HepG2 (cell line): ENCODE measurements around the gene RBM5. TPM values are rescaled to one million over a fixed set of nuclear protein-coding genes. Genes with fewer than 3 reads are reported as not detected.

ENCODE experiments used
- ESRRA ChIP-seq: sonication (generic); formaldehyde crosslinking; IDR thresholded peaks from 2 replicates; pipeline ENCODE4 v1.5.1; 2020; ENCODE audit warnings: mild to moderate bottlenecking, low read depth, missing genetic modification reagents
- FOSL2 ChIP-seq: sonication (generic); formaldehyde crosslinking; IDR thresholded peaks from 2 replicates; pipeline ENCODE4 v1.4.0; 2020; ENCODE audit warnings: missing genetic modification reagents
- LRRFIP1 ChIP-seq: sonication (generic); formaldehyde crosslinking; conservative IDR thresholded peaks from 2 replicates; pipeline ENCODE4 v1.4.0; 2020; ENCODE audit warnings: missing genetic modification reagents
- NBN ChIP-seq: fragments of 450-650 bp; conservative IDR thresholded peaks from 2 replicates; pipeline ENCODE4 v1.6.1; 2017
- POGZ ChIP-seq: sonication (generic); formaldehyde crosslinking; IDR thresholded peaks from 2 replicates; pipeline ENCODE4 v1.4.0; 2020; ENCODE audit warnings: mild to moderate bottlenecking, missing genetic modification reagents
- POLR2AphosphoS5 ChIP-seq: IDR thresholded peaks from 2 replicates; pipeline ENCODE4 v1.6.1; 2012; ENCODE audit warnings: low read depth, low read length
- RFX5 ChIP-seq: IDR thresholded peaks from 2 replicates; pipeline ENCODE4 v1.6.1; 2011; ENCODE audit warnings: low read depth, low read length, improper control_type of control experiment
- SETDB1 ChIP-seq: sonication (generic); formaldehyde crosslinking; IDR thresholded peaks from 2 replicates; pipeline ENCODE4 v1.5.1; 2020; ENCODE audit warnings: missing genetic modification reagents, mild to moderate bottlenecking, borderline replicate concordance
- SMARCE1 ChIP-seq: fragments of 450-650 bp; IDR thresholded peaks from 2 replicates; pipeline ENCODE4 v1.6.1; 2017; ENCODE audit warnings: borderline replicate concordance
- SMYD3 ChIP-seq: sonication (generic); formaldehyde crosslinking; IDR thresholded peaks from 2 replicates; pipeline ENCODE4 v1.8.1; 2023; ENCODE audit warnings: mild to moderate bottlenecking, missing genetic modification reagents
- TGIF2 ChIP-seq: IDR thresholded peaks from 2 replicates; pipeline ENCODE4 v1.6.1; 2016; ENCODE audit warnings: control low read depth, missing compliant biosample characterization
- YEATS2 ChIP-seq: sonication (generic); formaldehyde crosslinking; IDR thresholded peaks from 2 replicates; pipeline ENCODE4 v1.4.0; 2020; ENCODE audit warnings: missing genetic modification reagents, borderline replicate concordance
- ZNF30 ChIP-seq: sonication (generic); formaldehyde crosslinking; IDR thresholded peaks from 2 replicates; pipeline ENCODE4 v1.5.0; 2020; ENCODE audit warnings: mild to moderate bottlenecking, missing genetic modification reagents
- ZNF556 ChIP-seq: sonication (generic); formaldehyde crosslinking; IDR thresholded peaks from 2 replicates; pipeline ENCODE4 v1.4.0; 2020; ENCODE audit warnings: mild to moderate bottlenecking, missing genetic modification reagents, borderline replicate concordance
- ZNF709 ChIP-seq: sonication (generic); formaldehyde crosslinking; IDR thresholded peaks from 2 replicates; pipeline ENCODE4 v1.5.0; 2020; ENCODE audit warnings: mild to moderate bottlenecking, missing genetic modification reagents
- ZNF777 ChIP-seq: sonication (generic); formaldehyde crosslinking; IDR thresholded peaks from 2 replicates; pipeline ENCODE4 v1.4.0; 2020; ENCODE audit warnings: missing genetic modification reagents
- ZSCAN30 ChIP-seq: sonication (generic); formaldehyde crosslinking; IDR thresholded peaks from 2 replicates; pipeline ENCODE4 v1.5.0; 2020; ENCODE audit warnings: mild to moderate bottlenecking, missing genetic modification reagents
- polyA plus RNA-seq, 8 experiments: library from polyadenylated mRNA; depleted of rRNA in 3 of 8; stranded (reverse) in 7 of 8; unstranded in 1 of 8; fragments of >200 nt; fragmentation: Illumina TruSeq in 4 of 8; extraction: Trizol in 4 of 8; gene quantifications; 2 replicates each; pipeline versions ENCODE4 v1.2.1 to v1.2.3, GENCODE V29; 2011 to 2016; ENCODE audit warnings: low read depth in 4 of 8, missing spikeins in 1 of 8, mixed read lengths in 1 of 8; ENCODE audit not compliant: insufficient read depth in 1 of 8
- total RNA-seq, 5 experiments: library from RNA; depleted of rRNA; stranded (reverse); fragments of >200 nt; fragmentation: Illumina TruSeq; extraction: Trizol; gene quantifications; 2 replicates each; pipeline ENCODE4 v1.2.3, GENCODE V29; 2016; ENCODE audit warnings: low read depth in 1 of 5
- TF ChIP-seq, protein P1 (sequence below): sonication (generic); formaldehyde crosslinking; IDR thresholded peaks from 2 replicates; pipeline ENCODE4 v1.4.0; 2020; ENCODE audit warnings: missing genetic modification reagents
- TF ChIP-seq, protein P2 (sequence below): sonication (generic); formaldehyde crosslinking; conservative IDR thresholded peaks from 2 replicates; pipeline ENCODE4 v1.4.0; 2020; ENCODE audit warnings: mild to moderate bottlenecking, missing genetic modification reagents, moderate library complexity
- TF ChIP-seq, protein P3 (sequence below): sonication (generic); formaldehyde crosslinking; IDR thresholded peaks from 2 replicates; pipeline ENCODE4 v1.4.0; 2020; ENCODE audit warnings: missing genetic modification reagents

Gene RBM5
- total and polyA plus RNA-seq, 2 of the 13 experiments (the other 11 are each of a cell fraction or from before 2014, with no cell fraction given) = 106 to 204 TPM

- TF ChIP-seq LRRFIP1 (CRISPR knock-in tag) (no peak), POLR2AphosphoS5 (peak; percentile 84), YEATS2 (CRISPR knock-in tag) (peak; percentile 63; the same call in 1 of the 2 replicates), ZNF709 (CRISPR knock-in tag) (no peak), SMARCE1 (no peak), SMYD3 (CRISPR knock-in tag) (no peak), ZNF30 (CRISPR knock-in tag) (no peak; the same call in 1 of the 2 replicates), TGIF2 (CRISPR knock-in tag) (peak; percentile 64), ZSCAN30 (no peak), ESRRA (no peak), POGZ (no peak), SETDB1 (CRISPR knock-in tag) (no peak), NBN (no peak), RFX5 (no peak), ZNF556 (CRISPR knock-in tag) (no peak; the same call in 1 of the 2 replicates), ZNF777 (peak; percentile 66), FOSL2 (no peak)
- TF ChIP-seq, protein P1, sequence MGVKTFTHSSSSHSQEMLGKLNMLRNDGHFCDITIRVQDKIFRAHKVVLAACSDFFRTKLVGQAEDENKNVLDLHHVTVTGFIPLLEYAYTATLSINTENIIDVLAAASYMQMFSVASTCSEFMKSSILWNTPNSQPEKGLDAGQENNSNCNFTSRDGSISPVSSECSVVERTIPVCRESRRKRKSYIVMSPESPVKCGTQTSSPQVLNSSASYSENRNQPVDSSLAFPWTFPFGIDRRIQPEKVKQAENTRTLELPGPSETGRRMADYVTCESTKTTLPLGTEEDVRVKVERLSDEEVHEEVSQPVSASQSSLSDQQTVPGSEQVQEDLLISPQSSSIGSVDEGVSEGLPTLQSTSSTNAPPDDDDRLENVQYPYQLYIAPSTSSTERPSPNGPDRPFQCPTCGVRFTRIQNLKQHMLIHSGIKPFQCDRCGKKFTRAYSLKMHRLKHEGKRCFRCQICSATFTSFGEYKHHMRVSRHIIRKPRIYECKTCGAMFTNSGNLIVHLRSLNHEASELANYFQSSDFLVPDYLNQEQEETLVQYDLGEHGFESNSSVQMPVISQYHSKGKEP (CRISPR knock-in tag) = no peak
- TF ChIP-seq, protein P2, sequence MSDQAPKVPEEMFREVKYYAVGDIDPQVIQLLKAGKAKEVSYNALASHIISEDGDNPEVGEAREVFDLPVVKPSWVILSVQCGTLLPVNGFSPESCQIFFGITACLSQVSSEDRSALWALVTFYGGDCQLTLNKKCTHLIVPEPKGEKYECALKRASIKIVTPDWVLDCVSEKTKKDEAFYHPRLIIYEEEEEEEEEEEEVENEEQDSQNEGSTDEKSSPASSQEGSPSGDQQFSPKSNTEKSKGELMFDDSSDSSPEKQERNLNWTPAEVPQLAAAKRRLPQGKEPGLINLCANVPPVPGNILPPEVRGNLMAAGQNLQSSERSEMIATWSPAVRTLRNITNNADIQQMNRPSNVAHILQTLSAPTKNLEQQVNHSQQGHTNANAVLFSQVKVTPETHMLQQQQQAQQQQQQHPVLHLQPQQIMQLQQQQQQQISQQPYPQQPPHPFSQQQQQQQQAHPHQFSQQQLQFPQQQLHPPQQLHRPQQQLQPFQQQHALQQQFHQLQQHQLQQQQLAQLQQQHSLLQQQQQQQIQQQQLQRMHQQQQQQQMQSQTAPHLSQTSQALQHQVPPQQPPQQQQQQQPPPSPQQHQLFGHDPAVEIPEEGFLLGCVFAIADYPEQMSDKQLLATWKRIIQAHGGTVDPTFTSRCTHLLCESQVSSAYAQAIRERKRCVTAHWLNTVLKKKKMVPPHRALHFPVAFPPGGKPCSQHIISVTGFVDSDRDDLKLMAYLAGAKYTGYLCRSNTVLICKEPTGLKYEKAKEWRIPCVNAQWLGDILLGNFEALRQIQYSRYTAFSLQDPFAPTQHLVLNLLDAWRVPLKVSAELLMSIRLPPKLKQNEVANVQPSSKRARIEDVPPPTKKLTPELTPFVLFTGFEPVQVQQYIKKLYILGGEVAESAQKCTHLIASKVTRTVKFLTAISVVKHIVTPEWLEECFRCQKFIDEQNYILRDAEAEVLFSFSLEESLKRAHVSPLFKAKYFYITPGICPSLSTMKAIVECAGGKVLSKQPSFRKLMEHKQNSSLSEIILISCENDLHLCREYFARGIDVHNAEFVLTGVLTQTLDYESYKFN = peak; percentile 44; the same call in 1 of the 2 replicates
- TF ChIP-seq, protein P3, sequence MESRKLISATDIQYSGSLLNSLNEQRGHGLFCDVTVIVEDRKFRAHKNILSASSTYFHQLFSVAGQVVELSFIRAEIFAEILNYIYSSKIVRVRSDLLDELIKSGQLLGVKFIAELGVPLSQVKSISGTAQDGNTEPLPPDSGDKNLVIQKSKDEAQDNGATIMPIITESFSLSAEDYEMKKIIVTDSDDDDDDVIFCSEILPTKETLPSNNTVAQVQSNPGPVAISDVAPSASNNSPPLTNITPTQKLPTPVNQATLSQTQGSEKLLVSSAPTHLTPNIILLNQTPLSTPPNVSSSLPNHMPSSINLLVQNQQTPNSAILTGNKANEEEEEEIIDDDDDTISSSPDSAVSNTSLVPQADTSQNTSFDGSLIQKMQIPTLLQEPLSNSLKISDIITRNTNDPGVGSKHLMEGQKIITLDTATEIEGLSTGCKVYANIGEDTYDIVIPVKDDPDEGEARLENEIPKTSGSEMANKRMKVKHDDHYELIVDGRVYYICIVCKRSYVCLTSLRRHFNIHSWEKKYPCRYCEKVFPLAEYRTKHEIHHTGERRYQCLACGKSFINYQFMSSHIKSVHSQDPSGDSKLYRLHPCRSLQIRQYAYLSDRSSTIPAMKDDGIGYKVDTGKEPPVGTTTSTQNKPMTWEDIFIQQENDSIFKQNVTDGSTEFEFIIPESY = no peak
Observed at GRCh38 chr3:50088725-50089608, at the start of gene RBM5 (continued).
